Endodermal cell (in vitro differentiated cells): Measurements from ENCODE around the gene DYTN. TPM values are rescaled to one million over a fixed set of nuclear protein-coding genes. Genes with fewer than 3 reads are reported as not detected.

Source experiments
- DNase-seq: peaks from one replicate; pipeline ENCODE4 v3.0.0-alpha.2; 2017
- H3K27ac ChIP-seq: 2 replicates; pipeline ENCODE4 v1.5.1; 2013; ENCODE audit warnings: mild to moderate bottlenecking, low read depth, low read length, moderate library complexity
- H3K27me3 ChIP-seq: 2 replicates; pipeline ENCODE4 v1.6.1; 2013; ENCODE audit warnings: mild to moderate bottlenecking, low read length, moderate library complexity; ENCODE audit not compliant: insufficient read depth, control insufficient read depth, poor library complexity, severe bottlenecking
- H3K36me3 ChIP-seq: 2 replicates; pipeline ENCODE4 v1.7.0; 2013; ENCODE audit warnings: mild to moderate bottlenecking, low read length, moderate library complexity; ENCODE audit not compliant: control insufficient read depth, insufficient read depth
- H3K4me1 ChIP-seq: one replicate; pipeline ENCODE4 v1.7.0; 2013; ENCODE audit warnings: low read length; ENCODE audit not compliant: control insufficient read depth, insufficient read depth
- H3K4me3 ChIP-seq: 2 replicates; pipeline ENCODE4 v1.5.1; 2013; ENCODE audit warnings: mild to moderate bottlenecking, low read length, moderate library complexity
- H3K9ac ChIP-seq: 2 replicates; pipeline ENCODE4 v1.6.1; 2013; ENCODE audit warnings: mild to moderate bottlenecking, low read length, moderate library complexity; ENCODE audit not compliant: poor library complexity, severe bottlenecking; ENCODE audit errors: extremely low read depth
- H3K9me3 ChIP-seq: 2 replicates; pipeline ENCODE4 v1.6.1; 2013; ENCODE audit warnings: mild to moderate bottlenecking, low read length, moderate library complexity; ENCODE audit not compliant: control insufficient read depth
- H3K27ac Mint-ChIP-seq: 2 replicates; pipeline ENCODE4 v1.8.0; 2020; ENCODE audit warnings: mixed read lengths
- H3K27me3 Mint-ChIP-seq: 2 replicates; pipeline ENCODE4 v1.8.0; 2021; ENCODE audit warnings: mild to moderate bottlenecking, mixed read lengths; ENCODE audit not compliant: insufficient read depth
- H3K36me3 Mint-ChIP-seq: 2 replicates; pipeline ENCODE4 v1.8.0; 2020; ENCODE audit warnings: low read depth, mixed read lengths
- H3K4me1 Mint-ChIP-seq: 2 replicates; pipeline ENCODE4 v1.8.0; 2020; ENCODE audit warnings: mixed read lengths
- H3K4me3 Mint-ChIP-seq: 2 replicates; pipeline ENCODE4 v1.8.0; 2020; ENCODE audit warnings: mild to moderate bottlenecking, moderate library complexity, mixed read lengths
- H3K9me3 Mint-ChIP-seq: 2 replicates; pipeline ENCODE4 v1.8.0; 2020; ENCODE audit warnings: mild to moderate bottlenecking, mixed read lengths
- WGBS, 2 experiments: methylation state at CpG; one replicate each; pipeline versions ENCODE4 v1.1.5 to v1.1.7; 2013; ENCODE audit warnings: missing lambda C conversion rate in 2 of 2, mixed read lengths in 1 of 2; ENCODE audit not compliant: insufficient coverage in 1 of 2, insufficient read length in 1 of 2; 5-methylcytosine and 5-hydroxymethylcytosine counted together
- total RNA-seq, 2 donors: library from RNA; stranded (reverse); fragmentation: NEBNext Ultra II Directional in 1 of 2; extraction: Animal tissue kit (Norgen Biotek cat#: 25700) in 1 of 2; gene quantifications; 2 replicates in 1 of 2; 3 replicates in 1 of 2; pipeline ENCODE4 v1.2.1, GENCODE V29; 2021
- TF ChIP-seq, protein P1 (sequence below): fragments of 200-600 bp; sonication (generic); conservative IDR thresholded peaks from 2 replicates; pipeline ENCODE4 v1.5.0; 2021; ENCODE audit warnings: antibody characterized with exemption, mild to moderate bottlenecking

Gene DYTN
- total RNA-seq, 2 donors from 2014 or later = not detected

DNA sequence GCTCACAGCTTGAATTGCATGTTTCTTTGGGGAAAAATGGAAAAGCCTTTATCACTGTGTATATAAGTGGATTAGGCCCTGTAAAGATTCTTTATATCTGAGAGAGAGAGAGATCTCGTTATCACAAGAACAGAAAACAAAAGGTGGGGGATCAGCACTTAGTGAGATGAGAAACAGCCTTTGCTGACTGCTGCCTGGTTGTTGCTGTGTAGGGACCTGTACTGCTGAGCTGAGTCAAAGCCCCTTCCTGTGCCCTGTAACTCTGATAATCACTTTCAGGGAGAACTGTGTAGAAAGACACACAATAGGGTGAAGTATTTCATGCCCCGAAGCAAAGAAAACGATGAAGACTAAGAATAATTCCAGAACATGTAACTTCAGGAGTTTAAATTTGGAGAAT lies 106.5 kb downstream of the DYTN start:
- TF ChIP-seq, protein P1, sequence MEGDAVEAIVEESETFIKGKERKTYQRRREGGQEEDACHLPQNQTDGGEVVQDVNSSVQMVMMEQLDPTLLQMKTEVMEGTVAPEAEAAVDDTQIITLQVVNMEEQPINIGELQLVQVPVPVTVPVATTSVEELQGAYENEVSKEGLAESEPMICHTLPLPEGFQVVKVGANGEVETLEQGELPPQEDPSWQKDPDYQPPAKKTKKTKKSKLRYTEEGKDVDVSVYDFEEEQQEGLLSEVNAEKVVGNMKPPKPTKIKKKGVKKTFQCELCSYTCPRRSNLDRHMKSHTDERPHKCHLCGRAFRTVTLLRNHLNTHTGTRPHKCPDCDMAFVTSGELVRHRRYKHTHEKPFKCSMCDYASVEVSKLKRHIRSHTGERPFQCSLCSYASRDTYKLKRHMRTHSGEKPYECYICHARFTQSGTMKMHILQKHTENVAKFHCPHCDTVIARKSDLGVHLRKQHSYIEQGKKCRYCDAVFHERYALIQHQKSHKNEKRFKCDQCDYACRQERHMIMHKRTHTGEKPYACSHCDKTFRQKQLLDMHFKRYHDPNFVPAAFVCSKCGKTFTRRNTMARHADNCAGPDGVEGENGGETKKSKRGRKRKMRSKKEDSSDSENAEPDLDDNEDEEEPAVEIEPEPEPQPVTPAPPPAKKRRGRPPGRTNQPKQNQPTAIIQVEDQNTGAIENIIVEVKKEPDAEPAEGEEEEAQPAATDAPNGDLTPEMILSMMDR = no peak
- H3K4me1 Mint-ChIP-seq = peaks cover 16% of the 10 kb centered on the region
- H3K27ac ChIP-seq = no peak overlapping the region
- H3K36me3 ChIP-seq = peaks cover 6% of the 10 kb centered on the region
- peaks cover 11% of the 10 kb centered on the region for H3K9me3 ChIP-seq
- peaks cover 8% of the 10 kb centered on the region for H3K36me3 Mint-ChIP-seq
- 50 to 64% methylated on average over 3 of the region's 3 CpGs for WGBS, 2 experiments
- no peak overlapping the region for H3K4me3 Mint-ChIP-seq
- peak overlapping the region; percentile 3 for H3K4me3 ChIP-seq
- no peaks in the 10 kb centered on the region for H3K27me3 ChIP-seq
- H3K4me1 ChIP-seq = peaks cover 2% of the 10 kb centered on the region
- H3K27ac Mint-ChIP-seq = peak overlapping the region; percentile 54
- H3K9ac ChIP-seq = no peak overlapping the region
- peaks cover 6% of the 10 kb centered on the region for H3K9me3 Mint-ChIP-seq
- no peaks in the 10 kb centered on the region for H3K27me3 Mint-ChIP-seq
- no peak for DNase-seq

DNA sequence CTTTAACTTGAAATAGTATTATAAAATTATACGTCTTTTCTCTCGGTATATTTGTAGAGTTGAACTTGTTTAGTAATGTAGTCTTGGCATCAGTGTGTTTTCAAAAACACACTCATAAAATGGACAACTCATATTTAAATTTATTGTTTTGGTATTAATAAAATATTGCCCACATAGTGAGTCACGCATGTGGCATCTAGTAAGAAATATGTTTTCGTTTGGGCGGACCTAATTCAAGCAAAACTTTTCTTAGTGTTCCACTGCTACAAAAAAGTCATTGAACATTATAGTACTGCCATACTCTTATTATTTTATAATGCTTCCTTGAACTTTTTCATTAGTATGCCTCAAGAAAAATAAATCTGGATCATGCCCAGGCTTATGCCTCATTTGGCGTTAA lies 107.0 kb downstream of the DYTN start:
- Mint-ChIP-seq H3K36me3 (peaks cover 8% of the 10 kb centered on the region), H3K27ac (no peak overlapping the region), H3K9me3 (peaks cover 6% of the 10 kb centered on the region), H3K4me3 (no peak overlapping the region), H3K27me3 (no peaks in the 10 kb centered on the region), H3K4me1 (peaks cover 16% of the 10 kb centered on the region)
- Histone ChIP-seq H3K9ac (no peak overlapping the region), H3K27me3 (no peaks in the 10 kb centered on the region), H3K36me3 (peaks cover 6% of the 10 kb centered on the region), H3K9me3 (peaks cover 11% of the 10 kb centered on the region), H3K4me1 (peaks cover 2% of the 10 kb centered on the region), H3K4me3 (no peak overlapping the region), H3K27ac (no peak overlapping the region)
- DNase-seq = no peak
- WGBS, 2 experiments = 88 to 96% methylated on average over 4 to 6 of the region's 6 CpGs
- TF ChIP-seq, protein P1 = no peak

DNA sequence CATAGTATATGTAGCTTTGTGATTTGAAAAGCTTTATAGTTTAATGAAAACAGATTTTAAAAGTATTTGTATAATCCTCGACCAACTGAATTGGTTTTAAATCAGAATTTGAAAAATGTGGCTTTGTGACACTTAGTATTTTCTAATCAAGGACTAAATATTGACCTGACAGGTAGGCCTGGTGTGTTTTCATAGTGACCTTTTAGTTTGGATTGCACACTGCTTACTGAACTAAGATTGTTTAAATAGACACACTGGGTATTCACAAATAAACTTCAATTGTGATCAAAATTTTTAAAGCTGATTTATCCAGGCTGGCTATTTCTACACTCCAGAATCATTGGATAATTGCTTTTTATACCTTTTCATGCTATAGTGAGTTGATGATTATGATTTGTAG lies 107.7 kb downstream of the DYTN start:
- H3K27ac ChIP-seq = no peak overlapping the region
- peaks cover 2% of the 10 kb centered on the region for H3K4me1 ChIP-seq
- WGBS, 2 experiments = 77 to 100% methylated on average over 1 of the region's 1 CpG
- Mint-ChIP-seq H3K36me3 (peaks cover 8% of the 10 kb centered on the region), H3K4me1 (peaks cover 16% of the 10 kb centered on the region), H3K4me3 (no peak overlapping the region), H3K27me3 (no peaks in the 10 kb centered on the region), H3K9me3 (peaks cover 6% of the 10 kb centered on the region), H3K27ac (no peak overlapping the region)
- no peak overlapping the region for H3K4me3 ChIP-seq
- TF ChIP-seq, protein P1 = no peak
- peaks cover 6% of the 10 kb centered on the region for H3K36me3 ChIP-seq
- no peak for DNase-seq
- H3K9ac ChIP-seq = no peak overlapping the region
- no peaks in the 10 kb centered on the region for H3K27me3 ChIP-seq
- H3K9me3 ChIP-seq = peaks cover 11% of the 10 kb centered on the region
